ENCODE data around the gene TMEM219. TPM values are rescaled to one million over a fixed set of nuclear protein-coding genes. Genes with fewer than 3 reads are reported as not detected.

The TMEM219 gene
- total RNA-seq, 1 donor from 2014 or later: 63.2 TPM

DNA sequence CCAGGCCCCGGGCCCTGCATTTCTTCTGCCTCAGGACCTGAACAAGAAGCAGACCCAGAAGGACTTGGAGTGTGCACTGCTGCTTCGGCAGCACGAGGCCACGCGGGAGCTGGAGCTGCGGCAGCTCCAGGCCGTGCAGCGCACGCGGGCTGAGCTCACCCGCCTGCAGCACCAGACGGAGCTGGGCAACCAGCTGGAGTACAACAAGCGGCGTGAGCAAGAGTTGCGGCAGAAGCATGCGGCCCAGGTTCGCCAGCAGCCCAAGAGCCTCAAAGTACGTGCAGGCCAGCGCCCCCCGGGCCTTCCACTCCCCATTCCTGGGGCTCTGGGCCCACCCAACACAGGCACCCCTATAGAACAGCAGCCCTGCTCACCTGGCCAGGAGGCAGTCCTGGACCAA lies 24.4 kb downstream of the TMEM219 start:
- no peaks in the 10 kb centered on the region for H3K27me3 ChIP-seq (ENCODE audit: low read depth)
- peaks cover 8% of the 10 kb centered on the region for H3K4me1 ChIP-seq
- DNase-seq: no peak
- H3K4me3 ChIP-seq: no peak overlapping the region
- intact Hi-C loops (cut with micrococcal nuclease): no loop called here
- TF ChIP-seq, protein P1, sequence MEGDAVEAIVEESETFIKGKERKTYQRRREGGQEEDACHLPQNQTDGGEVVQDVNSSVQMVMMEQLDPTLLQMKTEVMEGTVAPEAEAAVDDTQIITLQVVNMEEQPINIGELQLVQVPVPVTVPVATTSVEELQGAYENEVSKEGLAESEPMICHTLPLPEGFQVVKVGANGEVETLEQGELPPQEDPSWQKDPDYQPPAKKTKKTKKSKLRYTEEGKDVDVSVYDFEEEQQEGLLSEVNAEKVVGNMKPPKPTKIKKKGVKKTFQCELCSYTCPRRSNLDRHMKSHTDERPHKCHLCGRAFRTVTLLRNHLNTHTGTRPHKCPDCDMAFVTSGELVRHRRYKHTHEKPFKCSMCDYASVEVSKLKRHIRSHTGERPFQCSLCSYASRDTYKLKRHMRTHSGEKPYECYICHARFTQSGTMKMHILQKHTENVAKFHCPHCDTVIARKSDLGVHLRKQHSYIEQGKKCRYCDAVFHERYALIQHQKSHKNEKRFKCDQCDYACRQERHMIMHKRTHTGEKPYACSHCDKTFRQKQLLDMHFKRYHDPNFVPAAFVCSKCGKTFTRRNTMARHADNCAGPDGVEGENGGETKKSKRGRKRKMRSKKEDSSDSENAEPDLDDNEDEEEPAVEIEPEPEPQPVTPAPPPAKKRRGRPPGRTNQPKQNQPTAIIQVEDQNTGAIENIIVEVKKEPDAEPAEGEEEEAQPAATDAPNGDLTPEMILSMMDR (IDR thresholded peaks at IDR 0.05; ENCODE audit: borderline replicate concordance): no peak
- H3K27ac ChIP-seq (replicated peaks): no peak overlapping the region
- no peaks in the 10 kb centered on the region for H3K9me3 ChIP-seq (replicated peaks)
- peaks cover 100% of the 10 kb centered on the region for H3K36me3 ChIP-seq

DNA sequence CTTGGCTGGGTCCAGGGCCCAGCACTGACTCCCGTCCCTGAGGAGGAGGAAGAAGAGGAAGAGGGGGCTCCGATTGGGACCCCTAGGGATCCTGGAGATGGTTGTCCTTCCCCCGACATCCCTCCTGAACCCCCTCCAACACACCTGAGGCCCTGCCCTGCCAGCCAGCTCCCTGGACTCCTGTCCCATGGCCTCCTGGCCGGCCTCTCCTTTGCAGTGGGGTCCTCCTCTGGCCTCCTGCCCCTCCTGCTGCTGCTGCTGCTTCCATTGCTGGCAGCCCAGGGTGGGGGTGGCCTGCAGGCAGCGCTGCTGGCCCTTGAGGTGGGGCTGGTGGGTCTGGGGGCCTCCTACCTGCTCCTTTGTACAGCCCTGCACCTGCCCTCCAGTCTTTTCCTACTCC lies 25.1 kb downstream of the TMEM219 start:
- no peak overlapping the region for H3K4me3 ChIP-seq
- H3K27me3 ChIP-seq (ENCODE audit: low read depth): no peaks in the 10 kb centered on the region
- intact Hi-C loops (cut with micrococcal nuclease): no loop called here
- peaks cover 100% of the 10 kb centered on the region for H3K36me3 ChIP-seq
- TF ChIP-seq, protein P1 (IDR thresholded peaks at IDR 0.05; ENCODE audit: borderline replicate concordance): no peak
- H3K4me1 ChIP-seq: peaks cover 6% of the 10 kb centered on the region
- no peak for DNase-seq
- H3K27ac ChIP-seq (replicated peaks): no peak overlapping the region
- H3K9me3 ChIP-seq (replicated peaks): no peaks in the 10 kb centered on the region

DNA sequence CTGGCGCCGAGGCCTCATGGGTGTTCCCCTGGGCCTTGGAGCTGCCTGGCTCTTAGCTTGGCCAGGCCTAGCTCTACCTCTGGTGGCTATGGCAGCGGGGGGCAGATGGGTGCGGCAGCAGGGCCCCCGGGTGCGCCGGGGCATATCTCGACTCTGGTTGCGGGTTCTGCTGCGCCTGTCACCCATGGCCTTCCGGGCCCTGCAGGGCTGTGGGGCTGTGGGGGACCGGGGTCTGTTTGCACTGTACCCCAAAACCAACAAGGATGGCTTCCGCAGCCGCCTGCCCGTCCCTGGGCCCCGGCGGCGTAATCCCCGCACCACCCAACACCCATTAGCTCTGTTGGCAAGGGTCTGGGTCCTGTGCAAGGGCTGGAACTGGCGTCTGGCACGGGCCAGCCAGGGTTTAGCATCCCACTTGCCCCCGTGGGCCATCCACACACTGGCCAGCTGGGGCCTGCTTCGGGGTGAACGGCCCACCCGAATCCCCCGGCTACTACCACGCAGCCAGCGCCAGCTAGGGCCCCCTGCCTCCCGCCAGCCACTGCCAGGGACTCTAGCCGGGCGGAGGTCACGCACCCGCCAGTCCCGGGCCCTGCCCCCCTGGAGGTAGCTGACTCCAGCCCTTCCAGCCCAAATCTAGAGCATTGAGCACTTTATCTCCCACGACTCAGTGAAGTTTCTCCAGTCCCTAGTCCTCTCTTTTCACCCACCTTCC lies 25.6 kb downstream of the TMEM219 start:
- TF ChIP-seq, protein P1 (IDR thresholded peaks at IDR 0.05; ENCODE audit: borderline replicate concordance): no peak
- intact Hi-C loops (cut with micrococcal nuclease): no loop called here
- Histone ChIP-seq H3K4me3 (no peak overlapping the region), H3K9me3 (replicated peaks) (no peaks in the 10 kb centered on the region), H3K27ac (replicated peaks) (no peak overlapping the region), H3K4me1 (peaks cover 8% of the 10 kb centered on the region), H3K36me3 (peaks cover 100% of the 10 kb centered on the region), H3K27me3 (ENCODE audit: low read depth) (no peaks in the 10 kb centered on the region)
- DNase-seq: no peak

DNA sequence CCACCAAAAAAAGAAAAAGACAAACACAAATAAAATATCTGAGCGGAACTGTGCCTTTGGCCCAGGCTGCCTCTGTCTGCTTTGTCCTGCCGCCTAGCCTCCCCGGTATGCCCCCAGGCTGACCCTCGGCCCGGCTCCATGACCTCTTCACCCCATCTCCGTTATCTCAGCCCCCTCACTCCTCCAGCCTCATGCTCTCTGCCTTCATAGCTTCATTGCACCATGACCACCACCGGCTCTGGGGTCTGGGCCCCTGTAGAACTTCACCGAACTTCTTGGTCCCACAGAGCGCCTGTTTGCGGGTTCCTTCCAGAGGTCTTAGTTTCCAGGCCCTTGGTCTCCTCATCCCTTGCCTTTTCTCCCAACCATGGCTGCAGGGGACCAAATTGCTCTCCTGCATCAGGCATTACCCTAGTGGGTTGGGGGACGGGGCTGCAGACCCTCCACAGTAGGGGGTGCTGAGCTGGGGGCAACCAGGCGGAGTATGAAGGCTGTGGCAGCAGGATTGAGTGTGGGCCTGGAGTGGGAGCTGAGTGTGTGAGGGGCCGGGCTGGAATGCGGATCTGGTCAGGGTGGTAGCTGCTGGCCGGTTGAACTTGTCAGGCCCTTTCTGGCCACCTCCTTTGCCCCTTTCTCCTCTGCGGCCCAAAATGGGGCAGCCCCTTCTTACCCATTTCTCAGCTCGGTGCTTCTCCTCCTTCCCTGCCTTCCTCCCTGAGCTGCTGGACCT lies 26.6 kb downstream of the TMEM219 start:
- H3K4me3 ChIP-seq: no peak overlapping the region
- H3K27me3 ChIP-seq (ENCODE audit: low read depth): no peaks in the 10 kb centered on the region
- no peak for DNase-seq
- intact Hi-C loops (cut with micrococcal nuclease): no loop called here
- TF ChIP-seq, protein P1 (IDR thresholded peaks at IDR 0.05; ENCODE audit: borderline replicate concordance): no peak
- H3K9me3 ChIP-seq (replicated peaks): no peaks in the 10 kb centered on the region
- peaks cover 100% of the 10 kb centered on the region for H3K36me3 ChIP-seq
- H3K4me1 ChIP-seq: peaks cover 12% of the 10 kb centered on the region
- H3K27ac ChIP-seq (replicated peaks): no peak overlapping the region

DNA sequence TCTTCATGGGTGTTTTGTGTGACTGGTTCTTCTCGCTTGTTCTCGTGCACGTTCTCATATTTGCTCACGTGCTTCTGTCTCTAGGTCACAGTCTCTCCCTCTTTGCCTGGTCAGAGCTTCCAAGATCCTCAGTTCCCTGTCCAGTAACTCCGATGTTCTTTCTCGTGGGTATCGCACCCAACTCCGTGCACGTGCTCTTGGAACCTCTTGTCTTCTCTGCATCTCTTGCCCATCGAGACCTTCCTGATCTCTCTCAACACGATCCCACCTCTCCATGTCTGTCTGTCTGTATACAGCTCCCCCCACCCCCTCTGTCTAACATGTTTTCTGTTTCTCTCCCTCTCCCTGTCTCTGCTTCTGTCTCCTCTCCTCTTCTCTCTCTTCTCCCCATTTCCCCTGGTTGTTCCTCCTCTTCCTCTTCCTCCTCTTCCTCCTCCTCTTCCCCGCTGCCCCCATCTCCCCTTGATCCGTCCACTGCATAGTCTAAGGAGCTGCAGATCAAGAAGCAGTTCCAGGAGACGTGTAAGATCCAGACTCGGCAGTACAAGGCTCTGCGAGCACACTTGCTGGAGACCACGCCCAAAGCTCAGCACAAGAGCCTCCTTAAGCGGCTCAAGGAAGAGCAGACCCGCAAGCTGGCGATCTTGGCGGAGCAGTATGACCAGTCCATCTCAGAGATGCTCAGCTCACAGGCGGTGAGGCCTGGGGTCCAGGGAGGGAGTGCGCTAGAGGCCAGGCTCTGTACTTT lies 27.4 kb downstream of the TMEM219 start:
- no peak for DNase-seq
- Histone ChIP-seq H3K9me3 (replicated peaks) (no peaks in the 10 kb centered on the region), H3K27ac (replicated peaks) (no peak overlapping the region), H3K27me3 (ENCODE audit: low read depth) (no peaks in the 10 kb centered on the region), H3K4me3 (no peak overlapping the region), H3K36me3 (peaks cover 97% of the 10 kb centered on the region), H3K4me1 (peaks cover 20% of the 10 kb centered on the region)
- TF ChIP-seq, protein P1 (IDR thresholded peaks at IDR 0.05; ENCODE audit: borderline replicate concordance): no peak
- intact Hi-C loops (cut with micrococcal nuclease): no loop called here

Data from left ventricle myocardium inferior (tissue), 1 donor.